GM19467 (cell line): ENCODE measurements around the gene FLNB.
A peak's percentile ranks its signal among the peaks of the same experiment; 100 is the strongest.

Experiments
- ATAC-seq: cut with Tn5 transposase; IDR thresholded peaks from one replicate; pipeline ENCODE4 v1.9.1; 2021; ENCODE audit warnings: mild to moderate bottlenecking, moderate library complexity; ENCODE audit not compliant: unreplicated experiment

Gene FLNB

GRCh38 chr3:58102390-58102750 lies 94.1 kb downstream of the FLNB start:
- ATAC-seq, result no peak

DNA sequence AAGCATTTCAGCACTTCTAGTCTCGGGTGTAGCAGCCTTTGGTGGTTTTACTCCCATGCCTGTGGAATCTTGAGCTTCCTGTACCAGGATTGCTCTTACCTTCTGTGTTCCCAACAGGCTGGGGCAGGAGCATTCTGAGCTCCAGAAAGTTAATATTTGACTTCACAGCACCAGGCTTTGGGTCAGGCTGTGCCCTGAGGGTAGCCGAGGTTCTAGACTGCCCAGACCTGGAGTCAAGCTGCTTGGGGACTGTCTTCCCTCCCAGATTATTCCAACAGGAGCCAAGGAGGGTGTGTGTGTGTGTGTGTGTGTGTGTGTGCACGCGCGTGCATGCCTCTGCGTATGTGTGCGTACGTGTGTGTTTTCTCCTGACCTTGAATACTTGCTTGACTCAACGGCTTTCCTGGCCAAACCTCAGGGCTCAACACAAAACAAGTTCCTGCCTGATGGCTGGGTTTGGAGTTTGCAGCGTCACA lies 94.8 kb downstream of the FLNB start:
- no peak for ATAC-seq

GRCh38 chr3:58104151-58104550 lies 95.9 kb downstream of the FLNB start:
- ATAC-seq, result no peak

GRCh38 chr3:58104712-58105111 lies 96.5 kb downstream of the FLNB start:
- no peak for ATAC-seq

GRCh38 chr3:58105196-58105595 lies 97.0 kb downstream of the FLNB start:
- ATAC-seq, result no peak

DNA sequence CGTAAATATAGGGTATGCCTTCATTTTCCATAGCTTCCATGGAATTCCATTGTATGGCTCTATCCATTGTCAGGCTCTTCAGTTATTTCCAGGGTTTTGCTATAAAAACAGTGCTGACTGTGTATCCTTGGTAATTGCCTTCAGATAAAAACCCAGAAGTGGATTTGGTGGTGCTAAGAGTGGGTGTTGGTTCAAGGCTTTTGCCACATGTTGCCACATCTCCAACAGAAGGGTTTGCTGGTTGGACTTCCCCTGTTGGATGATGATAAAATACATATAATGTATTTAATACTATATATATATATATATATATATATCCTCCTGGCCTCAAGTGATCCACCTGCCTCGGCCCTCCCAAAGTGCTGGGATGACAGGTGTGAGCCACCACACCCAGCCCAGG lies 97.8 kb downstream of the FLNB start:
- ATAC-seq, result no peak

DNA sequence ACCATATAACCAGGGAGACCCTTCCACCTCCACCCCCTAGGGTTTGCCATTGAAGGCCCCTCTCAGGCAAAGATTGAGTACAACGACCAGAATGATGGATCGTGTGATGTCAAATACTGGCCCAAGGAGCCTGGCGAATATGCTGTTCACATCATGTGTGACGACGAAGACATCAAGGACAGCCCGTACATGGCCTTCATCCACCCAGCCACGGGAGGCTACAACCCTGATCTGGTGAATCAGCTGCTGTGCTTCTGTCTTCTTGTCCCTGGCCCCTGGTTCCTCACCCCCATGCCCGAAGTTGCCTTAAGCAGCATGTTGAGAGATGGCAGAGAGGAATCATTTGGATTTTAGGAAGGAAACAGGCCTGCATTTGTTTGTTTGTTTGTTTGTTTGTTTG lies 98.4 kb downstream of the FLNB start:
- no peak for ATAC-seq

- ATAC-seq, result no peak
These were observed 99.4 kb downstream of the FLNB start for GRCh38 chr3:58107597-58107996.

DNA sequence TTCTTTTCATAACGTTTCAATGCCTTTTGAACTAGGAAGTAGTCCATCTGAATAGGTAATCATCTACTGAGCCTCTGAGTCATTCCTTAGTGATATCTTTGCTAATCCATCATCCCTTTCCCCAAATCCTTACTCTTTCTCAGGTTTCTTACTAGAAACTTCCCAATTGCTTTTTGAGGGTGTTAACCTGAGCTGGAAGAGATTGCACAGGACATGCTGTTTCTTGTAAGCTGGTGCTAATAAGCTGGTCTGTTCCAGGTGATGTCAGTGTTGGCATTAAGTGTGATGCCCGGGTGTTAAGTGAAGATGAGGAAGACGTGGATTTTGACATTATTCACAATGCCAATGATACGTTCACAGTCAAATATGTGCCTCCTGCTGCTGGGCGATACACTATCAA lies 101.5 kb downstream of the FLNB start:
- no peak for ATAC-seq

- no peak for ATAC-seq
These were observed 103.4 kb downstream of the FLNB start for GRCh38 chr3:58111513-58112184.

- no peak for ATAC-seq
These were observed 103.9 kb downstream of the FLNB start for GRCh38 chr3:58112185-58112535.

- no peak for ATAC-seq
These were observed 107.0 kb downstream of the FLNB start for GRCh38 chr3:58115175-58115574.

DNA sequence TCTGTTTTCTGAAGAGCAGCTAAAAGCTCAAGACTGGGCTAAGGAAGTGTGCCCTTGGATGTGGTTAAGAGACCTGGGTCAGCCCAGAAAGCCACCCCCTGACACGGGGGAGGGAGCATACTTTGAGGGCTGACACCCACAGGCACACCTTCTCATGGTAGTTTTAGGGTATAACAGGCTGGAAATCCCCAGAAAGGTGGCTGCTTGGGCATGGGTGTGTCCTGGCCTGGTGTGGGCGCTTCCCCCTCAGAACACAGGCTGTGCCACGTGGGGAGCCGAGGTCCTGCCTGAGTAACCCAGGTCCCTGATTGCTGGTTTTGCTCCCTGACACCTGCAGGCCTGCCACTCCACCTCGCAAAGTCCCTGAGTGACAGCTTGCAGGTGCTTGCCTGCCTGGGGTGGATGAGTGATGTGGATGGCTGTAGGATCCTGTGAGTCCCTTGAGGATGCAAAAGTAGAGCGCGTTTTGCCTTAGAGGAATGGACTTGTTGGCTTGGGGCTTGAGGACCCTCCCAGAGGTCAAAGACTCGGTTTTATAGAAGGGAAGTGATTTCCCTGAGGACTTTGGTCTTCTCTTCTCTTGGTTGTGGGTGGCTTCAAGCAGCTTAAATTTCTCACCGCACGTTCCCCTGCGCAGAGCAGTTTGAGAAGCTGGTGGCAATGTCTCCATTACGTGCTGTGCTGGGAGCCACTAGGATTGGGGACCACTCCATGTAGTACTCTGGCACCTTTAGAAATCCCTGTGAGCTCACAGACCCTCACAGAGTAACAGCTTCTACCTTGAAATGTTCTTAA lies 108.1 kb downstream of the FLNB start:
- peak; percentile 59 for ATAC-seq

GRCh38 chr3:58116985-58117384 lies 108.8 kb downstream of the FLNB start:
- no peak for ATAC-seq

DNA sequence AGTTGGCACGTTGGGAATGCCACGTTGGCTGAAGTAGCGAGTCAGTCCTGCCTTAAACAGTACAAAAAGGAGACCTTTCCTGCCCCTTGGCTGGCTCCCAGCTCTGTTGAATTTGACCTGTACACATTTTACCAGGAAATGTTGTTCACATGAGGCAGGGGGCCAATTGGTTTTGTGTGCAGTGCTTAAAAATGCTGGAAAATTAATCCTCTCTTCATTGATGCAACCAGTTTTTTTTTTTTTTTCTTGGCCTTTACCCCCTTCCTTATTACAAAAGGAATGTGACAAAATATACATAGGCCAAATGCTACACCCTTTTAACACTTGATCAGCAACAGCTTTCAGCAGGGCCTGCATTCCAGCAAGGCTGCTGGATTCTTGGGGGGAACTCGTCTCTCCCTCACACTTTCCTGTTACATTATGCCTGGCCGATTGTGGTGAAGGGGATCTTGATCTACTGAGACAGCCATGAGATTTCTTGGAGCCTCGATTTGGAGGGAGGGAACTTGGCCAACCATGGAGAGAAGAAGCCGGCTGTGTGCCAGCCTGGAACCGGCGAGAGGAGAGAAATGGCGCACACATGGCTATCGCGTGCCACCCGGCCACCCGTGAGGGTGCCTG lies 109.4 kb downstream of the FLNB start:
- ATAC-seq, result no peak

GRCh38 chr3:58119186-58119585 lies 111.0 kb downstream of the FLNB start:
- ATAC-seq, result no peak

- no peak for ATAC-seq
These were observed 112.0 kb downstream of the FLNB start for GRCh38 chr3:58120075-58120812.

GRCh38 chr3:58121183-58121582 lies 113.0 kb downstream of the FLNB start:
- ATAC-seq, result no peak

DNA sequence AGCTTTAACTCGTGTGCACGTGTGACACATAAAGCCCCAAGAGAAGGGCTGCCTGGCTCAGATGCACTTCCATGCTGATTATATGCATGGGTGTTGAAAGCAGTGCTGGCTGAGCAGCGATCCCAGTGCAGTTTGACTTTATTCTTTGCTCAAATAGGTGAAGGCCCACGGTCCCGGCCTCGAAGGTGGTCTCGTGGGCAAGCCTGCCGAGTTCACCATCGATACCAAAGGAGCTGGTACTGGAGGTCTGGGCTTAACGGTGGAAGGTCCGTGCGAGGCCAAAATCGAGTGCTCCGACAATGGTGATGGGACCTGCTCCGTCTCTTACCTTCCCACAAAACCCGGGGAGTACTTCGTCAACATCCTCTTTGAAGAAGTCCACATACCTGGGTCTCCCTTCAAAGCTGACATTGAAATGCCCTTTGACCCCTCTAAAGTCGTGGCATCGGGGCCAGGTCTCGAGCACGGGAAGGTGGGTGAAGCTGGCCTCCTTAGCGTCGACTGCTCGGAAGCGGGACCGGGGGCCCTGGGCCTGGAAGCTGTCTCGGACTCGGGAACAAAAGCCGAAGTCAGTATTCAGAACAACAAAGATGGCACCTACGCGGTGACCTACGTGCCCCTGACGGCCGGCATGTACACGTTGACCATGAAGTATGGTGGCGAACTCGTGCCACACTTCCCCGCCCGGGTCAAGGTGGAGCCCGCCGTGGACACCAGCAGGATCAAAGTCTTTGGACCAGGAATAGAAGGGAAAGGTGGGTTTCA lies 114.9 kb downstream of the FLNB start:
- no peak for ATAC-seq

DNA sequence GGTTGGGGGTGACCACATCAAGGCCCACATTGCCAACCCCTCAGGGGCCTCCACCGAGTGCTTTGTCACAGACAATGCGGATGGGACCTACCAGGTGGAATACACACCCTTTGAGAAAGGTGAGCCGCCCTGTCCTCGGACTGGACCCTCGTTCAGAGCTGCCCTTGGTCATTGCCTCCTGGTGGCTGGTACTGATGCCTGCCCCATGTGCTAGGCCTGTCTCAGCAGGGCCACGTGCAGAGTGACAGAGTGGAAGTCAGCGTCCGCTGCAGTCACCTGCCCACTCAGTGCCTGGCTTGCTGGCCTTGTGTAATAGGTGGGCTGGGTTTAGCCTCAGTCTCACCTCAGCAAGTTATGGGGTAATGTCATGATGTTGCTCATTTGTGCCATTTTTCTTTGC lies 116.2 kb downstream of the FLNB start:
- ATAC-seq, result no peak
